ENCODE measurements around the gene TRAF2. TPM values are rescaled to one million over a fixed set of nuclear protein-coding genes. Genes with fewer than 3 reads are reported as not detected.

TRAF2 gene
- total RNA-seq, 2 donors from 2014 or later: 53.5 to 73.3 TPM

DNA sequence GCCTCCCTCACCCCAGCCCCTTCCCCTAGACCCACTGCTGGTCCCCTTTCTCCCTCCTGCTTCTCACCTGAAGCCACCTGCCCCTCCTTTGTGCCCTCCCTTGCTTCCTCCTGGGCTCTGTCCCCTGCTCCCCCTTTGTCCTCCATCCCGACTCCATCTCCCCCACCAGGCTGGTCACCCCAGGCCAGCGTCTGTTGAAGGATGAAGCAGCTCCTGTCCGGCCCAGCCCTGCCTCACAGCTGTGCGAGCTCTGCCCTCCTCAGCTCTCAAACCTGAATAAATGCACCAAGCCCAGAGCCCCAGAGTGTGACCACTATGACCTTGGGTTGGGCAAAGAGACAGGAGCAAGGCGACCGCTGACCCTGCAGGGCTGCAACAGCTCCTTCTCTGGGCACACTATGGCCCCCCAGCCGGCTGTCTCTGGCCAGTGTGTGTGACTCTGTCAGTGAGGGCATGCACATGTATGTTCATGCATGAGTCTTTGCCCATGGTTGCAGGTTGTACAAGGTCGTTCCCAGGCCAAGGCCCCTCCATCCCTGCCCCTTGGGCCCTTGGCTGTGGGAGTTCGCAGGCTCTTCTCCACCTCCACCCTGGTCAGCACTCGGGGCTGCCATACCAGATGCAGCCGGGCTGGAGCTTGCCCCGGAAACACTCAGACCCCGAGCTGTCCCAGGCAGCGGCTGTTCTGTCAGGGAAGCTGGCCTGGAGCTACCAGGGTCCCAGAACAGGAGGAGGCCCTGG lies 69.1 kb downstream of the TRAF2 start:
- H3K4me1 Mint-ChIP-seq (ENCODE audit: low read depth): peaks cover 1% of the 10 kb centered on the region
- H3K27ac Mint-ChIP-seq: no peak overlapping the region
- no peak overlapping the region for H3K4me3 Mint-ChIP-seq
- DNase-seq: no peak
- no peak for ATAC-seq (replicated peaks in 1 of 2)
- peaks cover 2 to 3% of the 10 kb centered on the region in 2 donors for H3K36me3 Mint-ChIP-seq (ENCODE audit: insufficient read depth in 2 of 2)
- H3K9me3 Mint-ChIP-seq: peaks cover 4 to 5% of the 10 kb centered on the region in 2 donors
- no peaks in the 10 kb centered on the region for H3K27me3 Mint-ChIP-seq (ENCODE audit: low read depth)

DNA sequence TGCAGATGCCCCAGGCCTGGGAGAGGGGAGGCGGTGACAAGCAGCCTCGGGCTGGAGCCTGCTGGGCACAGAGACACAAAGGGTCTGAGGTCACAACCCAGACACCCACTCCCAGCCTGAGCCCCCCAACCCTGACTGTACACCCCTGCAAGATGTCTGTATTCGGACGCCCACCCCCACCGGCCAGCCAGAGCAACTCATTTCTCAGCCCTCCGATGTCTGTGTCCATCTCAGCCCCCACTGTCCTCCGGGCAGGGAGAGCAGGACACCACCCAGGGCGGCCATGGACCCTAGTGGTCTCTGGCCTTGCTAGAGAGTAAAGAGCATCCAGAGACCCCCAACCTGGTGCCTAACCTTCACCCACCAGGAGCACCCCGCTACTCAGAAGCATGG lies 69.6 kb downstream of the TRAF2 start:
- ATAC-seq (replicated peaks in 1 of 2) (no peak), DNase-seq (no peak)
- H3K9me3 Mint-ChIP-seq: peaks cover 4 to 5% of the 10 kb centered on the region in 2 donors
- H3K27ac Mint-ChIP-seq: no peak overlapping the region
- H3K27me3 Mint-ChIP-seq (ENCODE audit: low read depth): no peaks in the 10 kb centered on the region
- H3K4me1 Mint-ChIP-seq (ENCODE audit: low read depth): peaks cover 2% of the 10 kb centered on the region
- H3K4me3 Mint-ChIP-seq: no peak overlapping the region
- peaks cover 2 to 3% of the 10 kb centered on the region in 2 donors for H3K36me3 Mint-ChIP-seq (ENCODE audit: insufficient read depth in 2 of 2)

DNA sequence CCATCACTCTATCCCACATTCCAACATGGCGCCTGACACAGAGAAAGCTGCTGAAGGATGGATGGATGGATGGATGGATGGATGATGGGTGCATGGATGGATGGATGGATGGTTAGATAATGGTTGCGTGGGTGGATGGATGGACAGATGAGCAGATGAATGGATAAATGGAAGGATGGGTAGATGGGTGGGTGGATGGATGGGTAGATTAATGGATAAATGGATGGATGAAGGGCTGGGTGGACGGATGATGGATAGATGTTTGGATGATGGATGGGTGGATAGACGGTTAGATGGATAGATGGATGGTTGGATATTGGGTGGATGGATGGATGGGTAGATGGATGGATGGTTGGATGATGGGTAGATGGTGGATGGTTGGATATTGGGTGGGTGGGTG lies 70.3 kb downstream of the TRAF2 start:
- peaks cover 4 to 5% of the 10 kb centered on the region in 2 donors for H3K9me3 Mint-ChIP-seq
- ATAC-seq (replicated peaks in 1 of 2) (no peak), DNase-seq (no peak)
- no peak overlapping the region for H3K27ac Mint-ChIP-seq
- H3K4me3 Mint-ChIP-seq: no peak overlapping the region
- no peaks in the 10 kb centered on the region for H3K27me3 Mint-ChIP-seq (ENCODE audit: low read depth)
- peaks cover 4% of the 10 kb centered on the region for H3K4me1 Mint-ChIP-seq (ENCODE audit: low read depth)
- peaks cover 2 to 3% of the 10 kb centered on the region in 2 donors for H3K36me3 Mint-ChIP-seq (ENCODE audit: insufficient read depth in 2 of 2)

DNA sequence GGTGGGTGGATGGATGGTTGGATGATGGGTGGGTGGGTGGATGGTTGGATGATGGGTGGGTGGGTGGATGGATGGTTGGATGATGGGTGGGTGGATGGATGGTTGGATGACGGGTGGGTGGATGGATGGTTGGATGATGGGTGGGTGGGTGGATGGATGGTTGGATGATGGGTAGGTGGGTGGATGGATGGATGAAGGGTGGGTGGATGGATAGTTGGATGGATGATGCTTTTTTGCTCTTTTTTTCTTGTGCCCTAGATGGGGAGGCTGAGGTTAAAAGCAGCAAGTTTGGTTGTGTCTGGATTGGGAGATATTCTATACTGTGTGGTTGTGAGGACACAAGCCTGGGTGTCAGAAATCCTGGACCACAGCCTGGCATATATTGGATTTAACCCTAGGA lies 71.1 kb downstream of the TRAF2 start:
- Mint-ChIP-seq H3K27ac (no peak overlapping the region), H3K9me3 (peaks cover 4 to 5% of the 10 kb centered on the region in 2 donors)

DNA sequence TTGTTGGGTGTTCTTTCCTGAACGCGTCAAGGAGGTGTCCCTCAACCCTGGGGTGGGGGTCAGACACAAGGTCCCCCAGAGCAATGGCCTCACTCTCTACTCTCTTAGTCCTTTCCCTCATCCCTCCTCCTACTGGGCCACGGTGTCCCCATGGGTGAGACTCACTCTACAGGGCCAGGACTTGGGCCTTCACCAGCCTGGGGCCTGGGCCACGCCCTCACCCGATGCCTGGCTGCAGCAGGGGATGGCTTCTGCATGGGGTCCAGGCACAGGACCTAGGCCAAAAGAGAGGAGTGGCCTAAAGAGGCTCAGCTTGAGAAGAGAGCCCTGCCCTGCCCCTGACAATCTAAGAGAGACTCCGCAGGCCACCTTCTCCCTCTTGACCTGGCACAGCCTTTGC lies 71.6 kb downstream of the TRAF2 start:
- Mint-ChIP-seq H3K4me3 (no peak overlapping the region), H3K4me1 (ENCODE audit: low read depth) (peaks cover 4% of the 10 kb centered on the region), H3K27me3 (ENCODE audit: low read depth) (no peaks in the 10 kb centered on the region), H3K9me3 (peaks cover 4 to 5% of the 10 kb centered on the region in 2 donors), H3K36me3 (ENCODE audit: insufficient read depth in 2 of 2) (peaks cover 2 to 3% of the 10 kb centered on the region in 2 donors), H3K27ac (no peak overlapping the region)
- ATAC-seq (replicated peaks in 1 of 2) (no peak), DNase-seq (no peak)

More for the DNA sequence above, 71.1 kb downstream of the TRAF2 start:
- no peak for DNase-seq
- Mint-ChIP-seq H3K36me3 (ENCODE audit: insufficient read depth in 2 of 2) (peaks cover 2 to 3% of the 10 kb centered on the region in 2 donors), H3K4me3 (no peak overlapping the region), H3K4me1 (ENCODE audit: low read depth) (peaks cover 4% of the 10 kb centered on the region), H3K27me3 (ENCODE audit: low read depth) (no peaks in the 10 kb centered on the region)
- ATAC-seq (replicated peaks in 1 of 2): no peak

DNA sequence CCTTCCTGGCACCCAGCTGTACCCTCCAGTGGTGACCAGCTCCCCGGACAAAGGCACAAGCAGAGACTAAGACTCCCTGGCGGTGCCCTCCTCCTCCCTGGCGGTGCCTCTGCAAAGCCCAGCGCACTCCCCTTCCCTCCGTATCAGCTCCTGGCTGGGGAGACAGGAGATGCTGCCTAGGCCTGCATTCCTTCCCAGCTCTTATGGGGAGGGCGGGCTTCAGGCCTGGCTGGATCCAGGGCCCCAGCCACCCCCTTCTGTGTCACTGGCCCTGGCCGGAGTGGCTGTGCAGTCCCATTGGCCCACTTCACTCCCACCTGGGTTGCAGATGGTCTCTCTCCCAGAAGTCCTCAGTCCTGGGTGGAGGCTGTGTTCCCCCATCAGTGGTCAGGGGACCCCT lies 72.2 kb downstream of the TRAF2 start:
- Mint-ChIP-seq H3K36me3 (ENCODE audit: insufficient read depth in 2 of 2) (peaks cover 2 to 3% of the 10 kb centered on the region in 2 donors), H3K9me3 (peaks cover 4 to 5% of the 10 kb centered on the region in 2 donors), H3K4me1 (ENCODE audit: low read depth) (peaks cover 4% of the 10 kb centered on the region), H3K27ac (no peak overlapping the region), H3K4me3 (no peak overlapping the region), H3K27me3 (ENCODE audit: low read depth) (no peaks in the 10 kb centered on the region)
- DNase-seq (no peak), ATAC-seq (replicated peaks in 1 of 2) (no peak)

DNA sequence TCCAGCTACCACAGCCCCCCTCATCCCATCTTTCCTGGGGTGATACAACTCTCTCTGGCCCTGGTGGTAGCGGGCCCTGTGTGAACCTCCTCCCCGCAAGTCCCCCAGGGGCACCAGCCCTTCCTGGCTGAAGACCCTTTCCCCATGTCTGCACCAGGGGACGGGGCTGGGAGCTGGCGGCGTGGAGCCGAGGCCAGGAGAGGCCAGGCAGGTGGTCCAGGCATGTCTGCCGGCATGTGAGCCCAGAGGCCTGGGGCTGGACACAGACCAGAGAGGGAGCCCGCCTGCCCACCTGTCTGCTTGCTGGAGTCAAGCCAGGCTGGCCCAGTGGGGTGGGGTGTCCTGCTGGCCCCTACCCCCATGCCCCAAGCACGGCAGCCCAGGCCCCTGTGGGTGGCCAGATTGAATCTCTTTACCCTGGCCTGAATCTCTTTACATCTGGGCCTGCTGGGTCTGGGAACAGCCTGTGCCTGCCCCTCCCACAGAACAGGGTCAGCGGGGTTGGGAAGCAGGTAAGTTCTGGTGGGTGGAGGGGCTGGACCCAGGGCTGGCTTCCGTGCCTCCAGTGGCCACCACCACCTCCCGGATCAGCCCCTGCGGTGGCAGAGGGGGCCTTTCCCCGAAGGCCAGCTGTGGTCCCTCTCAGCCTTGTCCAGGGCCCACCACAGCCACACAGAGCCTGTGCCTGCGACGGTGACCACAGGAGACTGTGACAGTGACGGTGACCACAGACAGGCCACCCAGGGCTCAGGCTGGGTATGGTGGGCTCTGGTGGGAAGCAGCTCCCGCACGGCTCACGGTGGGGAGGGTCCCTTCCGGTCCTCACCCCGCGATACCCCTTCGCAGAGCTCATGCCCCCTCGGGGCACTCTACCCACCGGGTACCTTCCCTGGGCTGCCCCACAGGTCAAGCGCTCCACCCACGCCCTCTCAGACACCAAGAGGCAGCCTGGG lies 72.9 kb downstream of the TRAF2 start:
- Mint-ChIP-seq H3K4me3 (no peak overlapping the region), H3K27ac (no peak overlapping the region), H3K9me3 (peaks cover 4 to 5% of the 10 kb centered on the region in 2 donors), H3K27me3 (ENCODE audit: low read depth) (no peaks in the 10 kb centered on the region), H3K4me1 (ENCODE audit: low read depth) (peaks cover 4% of the 10 kb centered on the region), H3K36me3 (ENCODE audit: insufficient read depth in 2 of 2) (peaks cover 2 to 3% of the 10 kb centered on the region in 2 donors)
- no peak for DNase-seq
- no peak for ATAC-seq (replicated peaks in 1 of 2)

DNA sequence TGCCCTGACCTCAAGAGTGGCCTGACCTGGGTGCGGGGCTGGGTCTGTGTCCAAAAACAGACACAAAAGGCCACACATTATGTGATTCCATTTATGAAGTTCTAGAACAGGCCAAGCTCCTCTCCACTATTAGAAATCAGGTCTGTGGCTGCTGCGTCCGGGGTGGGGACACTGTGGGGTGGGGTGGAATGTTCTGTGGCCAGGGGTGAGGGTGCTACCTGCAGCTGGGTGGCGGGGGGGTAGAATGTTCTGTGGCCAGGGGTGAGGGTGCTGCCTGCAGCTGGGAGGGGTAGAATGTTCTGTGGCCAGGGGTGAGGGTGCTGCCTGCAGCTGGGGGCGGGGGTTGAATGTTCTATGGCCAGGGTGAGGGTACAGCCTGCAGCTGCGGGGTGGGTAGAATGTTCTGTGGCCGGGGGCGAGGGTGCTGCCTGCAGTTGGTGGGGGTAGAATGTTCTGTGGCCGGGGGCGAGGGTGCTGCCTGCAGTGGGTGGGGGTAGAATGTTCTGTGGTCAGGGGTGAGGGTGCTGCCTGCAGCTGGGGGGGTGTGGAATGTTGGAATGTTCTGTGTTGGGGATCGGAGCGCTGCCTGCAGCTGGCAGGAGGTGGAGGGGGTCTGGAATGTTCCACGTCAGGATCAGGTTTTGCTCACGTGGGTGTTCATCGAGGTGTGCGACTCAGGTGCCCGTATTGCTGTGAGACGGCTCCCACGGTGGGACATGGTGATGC lies 74.1 kb downstream of the TRAF2 start:
- Mint-ChIP-seq H3K4me1 (ENCODE audit: low read depth) (peaks cover 4% of the 10 kb centered on the region), H3K27me3 (ENCODE audit: low read depth) (no peaks in the 10 kb centered on the region), H3K9me3 (peaks cover 4 to 5% of the 10 kb centered on the region in 2 donors), H3K4me3 (no peak overlapping the region), H3K36me3 (ENCODE audit: insufficient read depth in 2 of 2) (peaks cover 2 to 3% of the 10 kb centered on the region in 2 donors), H3K27ac (no peak overlapping the region)
- no peak for ATAC-seq (replicated peaks in 1 of 2)
- DNase-seq: no peak

DNA sequence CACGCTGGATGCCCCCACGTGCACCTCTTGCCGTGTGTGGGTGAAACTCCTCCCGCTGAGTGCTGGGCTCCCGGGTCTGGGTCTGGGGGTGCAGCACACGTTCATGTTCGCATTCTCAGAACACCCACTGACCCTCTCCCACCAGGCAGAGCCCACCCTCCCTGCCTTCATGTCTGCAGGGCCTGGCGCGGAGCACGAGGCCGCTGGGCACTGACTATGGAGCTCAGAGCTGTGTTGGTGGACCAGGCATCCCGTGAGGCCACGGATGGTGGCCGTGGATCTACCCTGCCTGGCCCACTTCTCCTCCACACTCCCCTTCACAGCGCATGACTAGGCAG lies 74.6 kb downstream of the TRAF2 start:
- peaks cover 9% of the 10 kb centered on the region for H3K4me1 Mint-ChIP-seq (ENCODE audit: low read depth)
- ATAC-seq (replicated peaks in 1 of 2) (no peak), DNase-seq (no peak)
- H3K9me3 Mint-ChIP-seq: peaks cover 4 to 5% of the 10 kb centered on the region in 2 donors
- no peak overlapping the region for H3K4me3 Mint-ChIP-seq
- no peak overlapping the region for H3K27ac Mint-ChIP-seq
- H3K27me3 Mint-ChIP-seq (ENCODE audit: low read depth): no peaks in the 10 kb centered on the region
- H3K36me3 Mint-ChIP-seq (ENCODE audit: insufficient read depth in 2 of 2): peaks cover 2 to 3% of the 10 kb centered on the region in 2 donors

DNA sequence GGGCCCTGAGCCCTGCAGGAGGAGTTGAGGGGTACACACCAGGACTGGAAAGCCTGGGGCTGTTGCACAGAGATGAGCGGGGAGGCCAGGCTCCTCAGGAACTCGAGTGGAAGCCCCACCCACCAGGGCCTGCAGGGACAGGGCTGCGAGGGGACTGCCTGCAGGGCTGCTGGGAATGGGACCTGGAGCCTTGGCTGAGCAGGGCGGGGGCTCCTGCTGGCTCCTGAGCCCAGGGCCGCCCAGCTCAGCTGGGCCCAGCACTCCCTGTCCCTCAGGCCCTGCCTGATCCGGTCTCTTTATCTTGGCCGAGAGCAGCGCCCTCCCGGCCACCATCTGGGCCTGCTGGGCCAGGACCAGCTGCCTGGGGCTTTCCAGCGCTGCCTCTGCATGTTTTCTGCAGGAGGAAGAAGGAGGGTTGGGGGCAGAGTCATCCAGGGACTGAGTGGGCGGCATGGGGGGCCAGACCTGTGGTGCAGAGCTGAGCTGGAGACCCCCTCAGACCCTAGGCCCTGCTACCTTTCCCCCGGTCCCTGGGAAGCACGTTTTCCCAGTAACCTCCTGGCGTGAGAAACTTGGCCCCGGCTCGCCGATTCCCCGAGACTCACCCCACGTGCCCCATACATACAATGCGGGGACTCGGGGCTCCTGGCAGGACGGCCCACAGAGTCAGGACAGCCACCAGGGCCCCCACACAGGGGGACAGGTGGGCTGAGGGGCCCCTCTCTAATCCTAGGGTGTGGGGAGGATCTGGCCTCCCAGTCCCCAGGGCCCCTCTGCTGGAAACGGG lies 75.2 kb downstream of the TRAF2 start:
- ATAC-seq (replicated peaks in 1 of 2): no peak

DNA sequence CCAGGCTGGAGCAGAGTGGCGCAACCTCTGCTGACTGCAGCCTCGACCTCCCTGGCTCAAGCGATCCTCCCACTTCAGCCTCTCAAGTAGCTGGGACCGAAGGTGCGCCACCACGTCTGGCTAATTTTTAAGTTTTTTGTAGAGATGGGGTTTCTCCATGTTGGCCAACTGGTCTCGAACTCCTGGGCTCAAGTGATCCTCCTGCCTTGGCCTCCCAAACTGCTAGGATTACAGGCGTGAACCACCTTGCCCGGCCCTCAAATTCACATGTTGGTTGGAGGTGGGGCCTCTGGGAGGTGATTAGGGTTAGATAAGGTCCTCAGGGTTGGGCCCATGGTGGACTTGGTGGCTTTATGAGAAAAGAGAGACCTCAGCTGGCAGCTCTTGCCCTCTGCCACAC lies 75.8 kb downstream of the TRAF2 start:
- Mint-ChIP-seq H3K27ac (no peak overlapping the region), H3K4me1 (ENCODE audit: low read depth) (peaks cover 15% of the 10 kb centered on the region), H3K27me3 (ENCODE audit: low read depth) (no peaks in the 10 kb centered on the region)

More for the DNA sequence above, 75.2 kb downstream of the TRAF2 start:
- Mint-ChIP-seq H3K4me3 (no peak overlapping the region), H3K27ac (no peak overlapping the region), H3K27me3 (ENCODE audit: low read depth) (no peaks in the 10 kb centered on the region), H3K9me3 (peaks cover 4% of the 10 kb centered on the region in 2 donors), H3K36me3 (ENCODE audit: insufficient read depth in 2 of 2) (peaks cover 2 to 3% of the 10 kb centered on the region in 2 donors), H3K4me1 (ENCODE audit: low read depth) (peaks cover 15% of the 10 kb centered on the region)
- DNase-seq: no peak

DNA sequence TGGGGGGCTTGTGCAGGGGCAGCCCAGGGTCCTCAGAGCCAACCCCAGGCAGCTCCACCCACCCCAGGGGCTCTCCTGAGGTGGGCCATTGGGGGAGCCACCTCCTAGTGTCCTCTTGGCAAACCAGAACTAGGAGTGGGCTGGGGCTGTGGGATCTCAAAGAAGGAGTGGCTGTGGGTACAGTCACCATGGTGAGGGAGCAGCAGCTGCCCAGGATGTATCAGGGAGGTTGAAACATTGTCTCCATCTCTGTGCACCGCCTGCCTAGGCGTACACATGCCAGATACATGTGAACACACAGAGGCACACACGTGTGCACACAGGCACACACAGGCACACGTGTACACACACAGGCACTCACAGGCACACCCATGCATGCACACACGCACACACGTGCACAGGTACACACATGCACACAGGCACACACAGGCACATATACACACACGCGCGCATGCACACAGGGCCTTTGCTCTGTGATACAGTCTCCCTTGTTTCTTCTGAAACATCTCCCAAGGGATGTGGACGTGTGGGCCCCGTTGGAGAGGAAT lies 76.5 kb downstream of the TRAF2 start:
- H3K4me1 Mint-ChIP-seq (ENCODE audit: low read depth): peaks cover 15% of the 10 kb centered on the region
- no peak overlapping the region for H3K27ac Mint-ChIP-seq
- ATAC-seq (replicated peaks in 1 of 2) (peak in 1 of 2 donors; percentile 30), DNase-seq (no peak)
- no peaks in the 10 kb centered on the region for H3K9me3 Mint-ChIP-seq
- no peak overlapping the region for H3K4me3 Mint-ChIP-seq
- no peaks in the 10 kb centered on the region for H3K27me3 Mint-ChIP-seq (ENCODE audit: low read depth)
- no peaks in the 10 kb centered on the region for H3K36me3 Mint-ChIP-seq (ENCODE audit: insufficient read depth in 2 of 2)

More for the DNA sequence above, 75.8 kb downstream of the TRAF2 start:
- Mint-ChIP-seq H3K4me3 (no peak overlapping the region), H3K9me3 (no peaks in the 10 kb centered on the region), H3K36me3 (ENCODE audit: insufficient read depth in 2 of 2) (no peaks in the 10 kb centered on the region)
- ATAC-seq (replicated peaks in 1 of 2) (no peak), DNase-seq (no peak)

Measured in activated T-cell treated with anti-CD3 and anti-CD28 coated beads, Interleukin-2, amount 50 U/mL, for 72 hours (primary cell).